Colonic mucosa (tissue), 4 donors: ENCODE results near the gene CDK5RAP1. TPM values are rescaled to one million over a fixed set of nuclear protein-coding genes. Genes with fewer than 3 reads are reported as not detected.
A peak's percentile ranks its signal among the peaks of the same experiment; 100 is the strongest.
"Not testable (repeated sequence)": the region's sequence is repeated elsewhere in the genome, so short reads cannot be mapped to it uniquely, and the experiment has no call there.

Source experiments
- DNase-seq: peaks from one replicate; pipeline ENCODE4 v3.0.0-alpha.2; 2020
- H3K27ac ChIP-seq: fragments of 200-600 bp; one replicate; pipeline ENCODE4 v1.8.0; 2021
- H3K27me3 ChIP-seq: fragments of 200-600 bp; one replicate; pipeline ENCODE4 v1.8.0; 2021
- H3K36me3 ChIP-seq: fragments of 200-600 bp; one replicate; pipeline ENCODE4 v1.8.0; 2021
- H3K4me1 ChIP-seq: fragments of 200-600 bp; one replicate; pipeline ENCODE4 v1.8.0; 2021; ENCODE audit warnings: mild to moderate bottlenecking
- H3K4me3 ChIP-seq: fragments of 200-600 bp; one replicate; pipeline ENCODE4 v1.8.0; 2021
- H3K9ac ChIP-seq, 2 donors: one replicate each; pipeline ENCODE4 v1.7.0; 2013; ENCODE audit warnings: control low read depth in 2 of 2, low read depth in 2 of 2, low read length in 2 of 2
- H3K9me3 ChIP-seq: fragments of 200-600 bp; one replicate; pipeline ENCODE4 v1.8.0; 2021
- CTCF ChIP-seq: fragments of 200-600 bp; IDR thresholded peaks from one replicate; pipeline ENCODE4 v1.8.0; 2022; ENCODE audit warnings: antibody characterized with exemption, mild to moderate bottlenecking
- intact Hi-C: fragments of 100-400 bp; cut with DNase I; formaldehyde crosslinking; loops from one replicate; pipeline ENCODE4 v1.14.1; 2022
- total RNA-seq, 2 donors: library from RNA; stranded (reverse); fragmentation: NEBNext Ultra II Directional in 1 of 2; extraction: Animal tissue kit (Norgen Biotek cat#: 25700) in 1 of 2; gene quantifications; one replicate each; pipeline ENCODE4 v1.2.1, GENCODE V29; 2021
- donor health status: healthy.
- donor health status: DM: no; HTN: no; CAD: no.
- donor health status: DM: no; HTN: no; CAD: no.

The CDK5RAP1 gene
- total RNA-seq, 2 donors from 2014 or later = 18.2 to 31.0 TPM

GRCh38 chr20:33443512-33444239, 42.4 kb upstream of the CDK5RAP1 start, which contains the start of gene SNTA1:
Gene SNTA1 (minus strand): TSS chr20:33443763. CDS start chr20:33443620, 143 bp downstream.
- intact Hi-C loops = no loop called here
- Histone ChIP-seq H3K4me1 (no peaks in the 10 kb centered on the region), H3K36me3 (no peaks in the 10 kb centered on the region), H3K27me3 (no peaks in the 10 kb centered on the region), H3K9ac (peak within 1 kb of the TSS; percentile 66 to 86), H3K9me3 (no peaks in the 10 kb centered on the region), H3K4me3 (peak within 1 kb of the TSS; percentile 71), H3K27ac (peak within 1 kb of the TSS; percentile 69)
- no peak for TF ChIP-seq CTCF
- peak; percentile 96 for DNase-seq

- intact Hi-C loops = no loop called here
- peak; percentile 29 for DNase-seq
Observed at GRCh38 chr20:33443006-33443511, 41.7 kb upstream of the CDK5RAP1 start.

GRCh38 chr20:33442136-33443005, 41.1 kb upstream of the CDK5RAP1 start:
- DNase-seq = no peak
- H3K4me1 ChIP-seq = no peaks in the 10 kb centered on the region
- no peaks in the 10 kb centered on the region for H3K9me3 ChIP-seq
- no peaks in the 10 kb centered on the region for H3K27me3 ChIP-seq
- intact Hi-C loops = no loop called here
- peak overlapping the region; percentile 66 to 86 for H3K9ac ChIP-seq
- H3K4me3 ChIP-seq = peak overlapping the region; percentile 71
- TF ChIP-seq CTCF = no peak
- no peak overlapping the region for H3K27ac ChIP-seq
- no peaks in the 10 kb centered on the region for H3K36me3 ChIP-seq

More at GRCh38 chr20:33443006-33443511, 41.7 kb upstream of the CDK5RAP1 start:
- peak overlapping the region; percentile 71 for H3K4me3 ChIP-seq
- peak overlapping the region; percentile 66 to 86 for H3K9ac ChIP-seq
- no peaks in the 10 kb centered on the region for H3K36me3 ChIP-seq
- H3K9me3 ChIP-seq = no peaks in the 10 kb centered on the region
- H3K4me1 ChIP-seq = no peaks in the 10 kb centered on the region
- no peaks in the 10 kb centered on the region for H3K27me3 ChIP-seq
- TF ChIP-seq CTCF = no peak
- peak overlapping the region; percentile 69 for H3K27ac ChIP-seq

GRCh38 chr20:33441142-33441955, 40.0 kb upstream of the CDK5RAP1 start:
- H3K4me3 ChIP-seq = no peak overlapping the region
- H3K27me3 ChIP-seq = no peaks in the 10 kb centered on the region
- H3K27ac ChIP-seq = no peak overlapping the region
- H3K9ac ChIP-seq = no peak overlapping the region
- intact Hi-C loops = no loop called here
- no peaks in the 10 kb centered on the region for H3K4me1 ChIP-seq
- H3K36me3 ChIP-seq = no peaks in the 10 kb centered on the region
- no peak for TF ChIP-seq CTCF
- H3K9me3 ChIP-seq = no peaks in the 10 kb centered on the region
- no peak for DNase-seq

- H3K9me3 ChIP-seq, H3K4me1 ChIP-seq, DNase-seq, H3K4me3 ChIP-seq, H3K9ac ChIP-seq, H3K27me3 ChIP-seq, intact Hi-C loops, H3K36me3 ChIP-seq, H3K27ac ChIP-seq: not testable (repeated sequence)
Observed at GRCh38 chr20:33440562-33440961, 39.2 kb upstream of the CDK5RAP1 start.
